ENCODE results near the gene NAV2.
"Not testable (repeated sequence)": the region's sequence is repeated elsewhere in the genome, so short reads cannot be mapped to it uniquely, and the experiment has no call there.

The NAV2 gene

DNA sequence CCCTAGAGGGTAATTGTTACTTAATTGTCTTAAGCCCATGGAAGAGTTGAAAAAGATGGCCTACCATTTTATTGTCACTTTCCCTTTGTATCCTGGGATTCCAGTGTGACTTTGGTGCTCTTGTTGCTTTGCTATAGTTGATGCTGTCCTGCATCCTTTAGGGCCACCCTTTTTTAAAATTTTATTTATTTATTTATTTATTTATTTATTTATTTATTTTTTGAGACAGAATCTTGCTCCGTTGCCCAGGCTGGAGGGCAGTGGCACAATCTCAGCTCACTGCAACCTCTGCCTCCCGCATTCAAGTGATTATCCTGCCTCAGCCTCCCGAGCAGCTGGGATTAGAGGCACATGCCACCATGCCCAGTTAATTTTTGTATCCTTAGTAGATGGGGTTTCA is 247.8 kb downstream of the NAV2 start:
- not testable (repeated sequence) for DNase-seq

DNA sequence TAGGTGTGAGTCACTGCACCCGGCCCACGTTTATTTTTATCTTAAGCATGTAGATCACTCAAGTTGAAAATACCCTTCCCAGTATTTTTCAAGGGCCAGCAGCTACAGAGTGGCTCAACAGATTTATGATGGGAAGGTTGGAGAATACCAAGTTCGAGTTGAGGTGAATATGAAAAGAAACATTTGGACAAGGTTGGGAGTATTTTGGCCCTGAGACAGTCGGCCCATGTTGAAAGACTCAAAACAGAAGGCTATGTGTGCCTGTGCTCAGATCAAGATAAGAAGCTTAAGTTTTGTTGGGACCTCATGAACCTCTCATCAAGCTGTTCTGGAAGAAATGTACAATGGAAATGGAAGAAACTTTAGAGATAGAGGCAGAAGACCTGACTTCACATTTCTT is 248.6 kb downstream of the NAV2 start:
- DNase-seq, result no peak

DNA sequence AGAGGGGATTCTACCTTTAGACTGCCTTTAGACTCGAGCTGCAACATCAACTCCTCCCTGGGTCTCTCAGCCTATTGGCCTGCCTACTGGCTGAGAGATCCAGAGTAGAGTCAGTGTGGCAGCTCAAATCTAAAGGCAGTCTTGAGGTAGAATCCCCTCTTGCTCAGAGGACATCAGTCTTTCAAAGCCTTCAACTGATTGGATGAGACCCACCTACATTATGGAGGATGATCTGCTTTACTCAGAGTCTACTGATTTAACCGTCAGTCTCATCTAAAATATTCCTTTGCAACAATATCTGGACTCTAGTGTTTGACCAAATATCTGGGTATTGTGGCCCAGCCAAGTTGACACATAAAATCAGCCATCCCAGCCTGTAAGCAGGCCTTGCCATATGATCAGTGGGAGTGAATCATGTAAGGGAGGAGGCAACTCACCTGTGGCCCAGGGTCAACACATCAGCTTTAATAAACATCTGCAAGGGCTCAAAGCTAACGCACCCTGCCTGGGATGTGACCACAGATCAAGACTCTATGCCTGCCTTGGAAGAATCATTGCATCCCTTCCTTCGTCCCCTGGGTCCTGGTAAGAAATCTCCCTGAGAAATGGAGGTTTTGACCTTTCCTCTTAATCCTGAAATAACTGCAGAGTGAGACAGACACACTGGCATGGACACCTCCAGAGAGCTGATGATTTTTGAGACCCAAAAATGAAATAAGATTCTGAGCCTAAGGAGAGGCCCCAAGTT is 249.6 kb downstream of the NAV2 start:
- no peak for DNase-seq

DNA sequence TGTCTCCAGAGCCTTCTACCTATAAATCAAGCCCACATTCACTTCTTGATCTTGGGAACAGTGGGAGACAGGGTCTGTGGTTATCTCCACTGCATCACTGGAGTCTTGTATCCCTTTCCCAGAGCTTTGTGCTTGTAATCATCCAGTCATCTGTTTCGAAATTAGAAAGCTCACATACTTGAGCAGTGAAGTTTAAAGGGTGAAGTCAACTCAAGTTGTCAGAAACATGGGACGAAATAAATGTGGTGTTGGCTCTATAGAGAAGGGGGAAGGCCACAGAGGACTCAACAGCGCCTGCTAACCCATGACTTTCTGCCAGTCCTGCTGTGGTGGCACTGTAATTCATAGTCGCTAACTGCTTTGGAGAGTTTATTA is 250.2 kb downstream of the NAV2 start:
- DNase-seq, result no peak

DNA sequence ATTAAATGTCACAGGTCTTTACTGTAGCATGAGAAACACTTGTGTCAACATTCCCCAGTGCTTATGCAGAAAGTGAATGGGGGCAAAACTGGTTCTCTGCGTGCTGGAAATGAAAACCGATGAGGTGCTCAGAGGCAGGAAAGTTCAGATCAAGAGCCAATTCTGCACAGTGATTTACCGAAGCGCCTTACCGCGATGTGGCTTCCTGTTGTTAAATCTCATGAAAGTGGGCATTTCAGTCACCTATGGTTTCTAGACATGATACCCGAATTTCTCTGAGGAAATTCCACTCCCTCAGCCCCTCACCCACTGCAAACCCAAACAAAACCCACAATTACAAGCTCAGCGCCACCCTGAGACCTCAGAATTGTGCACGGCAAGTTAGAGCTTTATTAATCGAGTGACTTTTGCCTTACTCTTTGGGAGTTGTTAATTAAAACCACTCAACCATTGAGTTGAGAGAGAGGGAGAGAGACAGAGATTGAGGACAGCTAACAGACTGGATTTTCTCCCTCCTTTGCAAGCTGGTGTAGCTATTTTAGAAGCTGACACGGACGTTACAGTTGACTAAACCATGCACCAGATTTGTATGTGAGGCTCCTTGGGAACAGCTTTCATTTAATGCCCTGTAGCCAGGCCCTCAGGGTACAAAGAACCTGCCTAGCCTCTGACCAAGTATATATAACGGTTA is 251.2 kb downstream of the NAV2 start:
- DNase-seq, result no peak

DNA sequence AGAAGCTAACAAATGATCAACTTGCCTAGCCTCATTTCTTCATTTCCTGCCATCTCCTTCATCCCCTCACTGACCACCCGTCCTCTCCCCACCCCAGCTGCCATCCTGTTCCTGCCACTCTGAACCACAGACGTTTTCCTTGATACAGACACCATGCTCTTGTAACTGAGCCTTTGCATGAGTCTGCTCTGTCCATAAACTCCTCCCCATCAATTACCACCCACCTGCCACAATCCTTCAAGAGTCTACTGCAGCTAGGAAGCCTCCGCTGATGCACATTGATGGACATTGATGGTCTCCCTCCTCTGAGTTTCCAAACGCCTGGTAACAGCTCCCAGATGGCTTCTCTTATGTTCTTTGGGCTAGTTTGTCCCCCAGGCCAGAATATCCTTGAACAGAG is 253.8 kb downstream of the NAV2 start:
- DNase-seq, result no peak

DNA sequence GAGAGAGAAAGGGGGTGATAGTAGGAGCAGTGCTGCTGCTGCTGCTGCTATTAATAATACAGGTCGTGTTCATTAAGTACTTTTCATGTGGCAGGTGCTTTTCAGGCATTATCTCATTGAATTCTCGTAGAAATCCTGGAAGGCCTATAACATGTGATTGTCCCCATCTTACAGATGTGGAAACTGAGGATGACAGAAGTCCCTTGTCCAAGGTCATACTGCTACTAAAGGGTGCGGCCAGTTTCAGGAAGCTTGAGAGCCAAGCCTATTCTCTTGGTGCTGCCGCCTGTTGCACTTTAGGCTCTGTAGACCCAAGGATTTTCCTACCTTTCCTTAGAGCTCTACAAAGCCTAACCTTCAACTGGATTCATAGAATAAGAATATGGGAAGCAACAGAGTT is 254.3 kb downstream of the NAV2 start:
- DNase-seq, result no peak

DNA sequence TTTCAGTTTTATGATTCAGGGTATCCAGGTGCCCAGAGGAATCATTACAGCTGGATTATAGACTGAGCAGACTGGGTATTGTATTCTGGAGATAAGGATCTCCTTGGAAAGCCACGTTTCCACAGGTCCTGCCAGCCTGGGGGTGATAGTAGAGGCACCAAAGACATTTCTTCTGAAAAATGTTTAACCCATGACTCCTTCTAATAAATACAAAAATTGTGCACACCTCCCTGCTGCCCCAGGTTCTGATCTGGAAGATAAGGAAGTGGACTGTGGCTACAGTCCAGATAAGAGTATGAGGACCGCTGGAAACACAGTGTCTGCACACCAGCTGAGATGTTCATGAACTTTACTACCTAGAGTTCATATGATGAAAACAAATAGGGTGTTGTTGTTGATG is 255.2 kb downstream of the NAV2 start:
- DNase-seq, result no peak

DNA sequence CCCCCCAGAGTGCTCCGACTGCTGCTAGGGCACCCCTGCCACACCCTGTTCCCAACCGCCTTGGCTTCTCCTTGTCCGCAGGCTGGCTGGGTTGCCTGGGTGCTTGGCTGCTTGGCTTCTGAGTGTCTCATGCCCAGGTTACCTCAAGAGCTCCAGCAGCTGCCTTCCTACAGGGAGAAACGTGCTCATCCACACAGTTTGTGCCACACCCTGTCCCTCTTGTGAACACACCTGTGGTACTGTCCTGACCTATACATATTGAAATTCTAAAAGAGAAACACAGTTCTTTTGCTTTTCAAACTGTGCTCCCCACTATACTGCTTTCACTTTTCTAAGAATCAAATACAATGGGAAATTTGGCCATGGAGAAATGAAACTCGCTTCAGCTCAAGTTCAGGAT is 256.2 kb downstream of the NAV2 start:
- no peak for DNase-seq

DNA sequence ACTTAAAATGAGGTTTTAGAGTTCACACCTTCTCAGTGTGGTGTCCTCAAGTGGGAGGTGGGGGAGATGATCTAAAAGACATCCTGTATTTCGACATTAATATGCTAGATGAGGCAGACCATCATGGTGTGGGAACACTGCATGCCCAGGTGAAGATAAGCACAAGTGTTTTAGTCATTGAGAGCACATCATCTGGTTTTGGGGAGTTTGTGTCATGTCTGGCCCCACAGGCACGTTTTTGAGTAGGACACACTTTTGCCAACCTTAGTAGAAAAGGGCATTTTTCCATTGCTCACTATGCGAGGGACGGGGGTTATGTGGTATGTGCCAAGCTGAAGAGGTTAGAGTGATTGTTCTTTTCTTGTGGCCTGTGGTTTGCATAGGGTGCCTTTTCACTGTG is 258.3 kb downstream of the NAV2 start:
- DNase-seq, result no peak

DNA sequence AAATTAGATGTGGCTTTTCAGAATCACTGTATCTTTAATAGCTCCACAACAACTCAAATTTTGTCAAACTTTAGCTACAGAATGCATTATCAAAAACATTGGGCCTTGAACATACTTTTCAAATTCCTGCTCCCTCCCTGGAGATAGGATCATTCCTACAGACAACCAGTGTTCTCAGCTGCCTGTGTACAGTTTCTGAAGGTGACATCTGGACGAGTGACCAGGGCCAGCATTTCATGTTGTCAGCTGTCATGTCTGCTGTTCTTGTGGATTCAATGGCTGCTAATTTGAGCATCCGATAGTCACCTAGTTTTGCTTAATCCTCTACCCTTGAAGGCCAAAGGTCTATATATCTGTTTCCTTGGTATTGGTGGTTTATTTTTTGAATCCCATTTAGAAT is 259.5 kb downstream of the NAV2 start:
- no peak for DNase-seq

DNA sequence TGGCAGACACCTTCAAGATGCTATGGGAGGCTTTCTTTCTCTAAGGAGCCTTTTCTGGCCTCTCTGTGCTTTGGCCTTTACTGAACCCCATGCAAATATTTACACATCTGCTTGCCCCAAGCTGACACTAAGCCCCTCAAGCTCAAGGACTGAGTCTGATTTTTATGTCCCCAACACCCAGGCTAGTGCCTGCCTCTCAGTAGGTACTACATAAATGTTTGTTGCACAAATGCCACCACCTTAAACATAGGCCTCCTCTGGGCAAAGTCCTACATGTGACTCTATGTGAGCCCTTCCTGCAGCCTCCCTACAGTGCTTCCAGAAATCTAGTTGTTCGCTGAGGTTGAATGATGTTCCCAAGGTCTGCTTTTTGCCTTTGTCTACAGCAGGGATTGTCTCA is 260.0 kb downstream of the NAV2 start:
- DNase-seq, result no peak

DNA sequence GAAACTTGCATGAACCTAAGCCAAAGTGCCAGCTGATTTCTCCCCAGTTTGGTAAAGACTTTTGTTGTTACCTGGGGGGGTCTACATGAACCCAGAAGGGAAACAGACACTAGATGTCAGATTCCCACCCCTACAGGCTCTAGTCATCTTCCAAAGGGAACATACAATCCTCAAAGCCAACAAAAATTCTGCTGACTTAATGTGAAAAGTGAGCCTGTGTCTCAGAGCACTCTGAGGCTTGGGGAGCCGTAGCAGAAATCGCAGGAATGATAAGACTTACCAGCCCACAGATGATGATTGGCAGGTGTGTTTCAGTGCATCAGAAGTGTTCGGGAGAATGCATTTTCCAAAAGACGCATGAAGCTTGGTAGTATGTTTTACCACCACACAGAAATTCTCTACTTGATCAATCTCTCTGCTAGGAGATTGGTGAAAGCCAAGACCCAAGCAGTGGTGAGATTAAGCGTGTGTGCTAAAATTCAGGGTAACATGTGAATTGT is 260.5 kb downstream of the NAV2 start:
- no peak for DNase-seq

DNA sequence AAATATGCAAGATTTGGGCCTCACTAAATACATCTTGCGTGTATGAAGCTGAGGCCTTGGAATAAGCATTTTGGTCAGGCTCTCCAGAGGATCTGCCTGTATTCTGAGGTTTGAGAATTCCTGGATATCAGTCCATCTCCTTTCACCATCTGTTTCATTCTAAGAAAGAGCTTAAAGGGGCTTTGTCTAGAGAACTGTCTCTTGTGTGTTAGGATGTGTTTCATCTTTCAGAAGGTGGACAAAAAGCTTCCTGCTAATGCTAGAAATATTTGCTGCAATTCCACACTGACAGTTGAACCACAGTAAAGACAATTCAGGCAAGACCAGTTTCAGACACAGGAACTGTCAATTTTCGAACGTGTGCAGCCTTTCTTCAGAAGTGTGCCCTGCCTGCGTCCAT is 262.2 kb downstream of the NAV2 start:
- no peak for DNase-seq

DNA sequence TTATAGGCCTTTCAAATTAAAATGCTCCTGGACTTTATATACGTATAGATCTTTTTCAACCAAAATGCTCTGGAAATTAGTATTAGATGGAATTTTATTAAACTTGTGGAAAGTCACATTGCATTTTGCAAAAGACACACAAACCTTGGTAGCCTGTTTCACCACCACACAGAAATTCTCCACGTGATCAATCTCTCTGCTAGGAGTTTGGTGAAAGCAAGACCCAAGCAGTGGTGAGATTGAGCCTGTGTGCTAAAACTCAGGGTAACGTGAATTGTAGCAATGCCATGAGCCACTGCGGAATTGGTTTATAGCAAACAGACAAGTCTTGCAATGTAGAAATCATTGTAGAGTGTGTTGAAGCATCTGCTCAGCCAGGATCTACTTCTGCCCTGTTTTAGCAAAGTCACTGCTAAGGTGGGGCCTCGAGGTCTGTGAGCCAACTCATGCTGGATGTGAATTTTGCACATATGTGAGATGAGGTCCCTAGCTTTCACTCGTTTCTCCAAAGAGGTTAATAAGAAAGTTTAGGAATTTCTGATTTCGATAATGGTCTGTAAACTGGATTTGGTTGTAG is 262.9 kb downstream of the NAV2 start:
- DNase-seq, result no peak

DNA sequence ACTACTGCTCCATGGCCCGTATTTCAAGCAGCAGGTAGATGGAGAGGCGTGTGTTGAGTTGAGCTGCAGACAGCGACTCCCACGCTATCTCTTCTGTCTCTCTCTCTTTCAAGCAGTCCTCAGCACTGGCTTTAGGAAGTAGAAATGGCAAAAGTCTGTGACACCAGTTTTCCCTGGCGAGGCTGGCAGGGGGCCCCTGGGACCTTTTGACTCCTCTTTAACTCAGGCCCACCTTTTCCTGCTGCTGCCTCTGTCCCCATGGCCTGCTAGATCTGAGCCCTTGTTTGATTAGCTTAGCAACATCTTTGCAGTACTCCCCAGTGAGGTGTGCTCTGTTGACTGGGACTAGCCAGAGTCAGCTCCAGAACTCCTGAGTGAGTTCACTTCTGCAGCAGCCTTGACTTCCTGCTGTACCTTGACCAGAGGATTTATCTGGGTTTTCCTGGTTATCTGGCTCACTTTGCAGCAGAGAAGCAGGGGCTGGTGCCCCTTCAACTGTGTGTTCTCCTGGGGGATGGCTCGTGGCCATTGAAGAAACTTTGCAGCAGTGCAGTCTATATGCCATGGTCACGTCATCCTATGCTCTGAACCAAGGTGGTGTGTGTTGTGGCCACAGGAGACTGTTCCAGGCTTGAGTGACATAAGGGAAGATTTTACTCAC is 263.8 kb downstream of the NAV2 start:
- no peak for DNase-seq

DNA sequence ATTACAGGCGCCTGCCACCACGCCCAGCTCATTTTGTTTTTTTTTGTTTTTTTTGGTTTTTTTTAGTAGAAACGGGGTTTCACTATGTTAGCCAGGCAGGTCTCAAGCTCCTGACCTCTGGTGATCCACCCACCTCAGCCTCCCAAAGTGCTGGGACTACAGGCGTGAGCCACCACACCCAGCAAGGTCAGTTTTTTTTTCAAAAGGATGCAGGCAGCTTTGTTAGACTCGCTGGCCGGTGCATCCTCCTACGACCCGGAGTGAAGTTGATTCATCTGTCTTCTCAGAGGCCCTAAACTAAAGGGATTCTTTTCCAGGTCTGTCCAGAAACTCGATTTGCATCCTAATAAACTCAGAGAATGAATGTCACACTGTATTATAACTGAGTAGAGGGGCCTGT is 265.3 kb downstream of the NAV2 start:
- DNase-seq, result no peak

DNA sequence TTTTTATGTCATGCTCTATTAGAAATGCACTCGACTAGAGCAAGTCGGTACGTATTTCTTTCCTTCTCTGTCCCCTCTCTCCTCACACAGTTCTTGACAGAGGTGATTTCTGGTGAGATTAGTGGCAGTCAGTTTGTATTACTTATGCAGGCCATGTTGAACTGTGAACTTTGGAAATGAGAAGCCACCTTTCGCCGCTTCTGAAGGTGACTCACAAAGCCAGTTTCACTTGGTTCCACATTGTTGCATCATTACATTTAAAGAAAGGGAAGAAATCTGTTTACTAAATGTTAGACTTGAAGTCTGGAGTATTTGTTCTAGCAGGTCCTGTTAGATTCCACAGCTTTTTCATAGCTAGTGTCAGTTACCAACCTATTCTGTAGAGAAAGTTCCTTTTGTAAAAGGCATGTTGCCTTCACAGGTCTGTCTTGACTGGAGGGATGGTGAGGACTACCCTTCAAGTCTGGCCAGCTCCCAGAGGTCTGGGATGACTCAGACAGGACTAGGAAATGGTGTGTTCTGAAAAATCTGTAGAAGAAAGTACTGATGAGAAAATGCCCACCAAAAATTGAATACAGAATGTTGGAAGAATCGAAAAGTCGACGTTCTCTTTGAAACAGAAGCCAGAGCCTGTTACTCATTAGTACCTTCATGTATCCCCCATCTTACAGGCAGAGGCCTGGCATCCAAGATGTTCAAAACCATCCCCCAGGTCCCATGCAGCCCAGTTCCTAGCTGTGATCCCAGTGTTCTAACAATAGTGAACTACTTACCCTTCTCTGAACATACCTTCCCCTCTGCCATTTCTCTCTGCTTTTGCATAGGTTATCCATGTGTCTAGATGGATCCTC is 266.3 kb downstream of the NAV2 start:
- no peak for DNase-seq

DNA sequence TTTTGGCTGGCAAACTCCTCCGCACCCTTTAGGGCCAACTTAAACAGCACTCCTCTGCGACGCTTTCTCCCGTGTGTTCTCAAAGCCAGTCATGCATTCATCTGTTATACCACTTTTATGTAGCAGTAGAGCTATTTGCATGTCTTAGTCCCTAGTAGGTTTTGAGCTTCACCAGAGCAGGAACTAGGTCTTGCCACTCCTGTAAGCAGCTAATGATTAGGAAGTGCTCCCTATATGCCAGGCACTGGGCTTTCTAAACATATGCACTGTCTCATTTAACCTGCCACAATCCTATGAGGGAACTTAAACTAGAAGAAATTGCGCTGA is 266.8 kb downstream of the NAV2 start:
- DNase-seq, result no peak

DNA sequence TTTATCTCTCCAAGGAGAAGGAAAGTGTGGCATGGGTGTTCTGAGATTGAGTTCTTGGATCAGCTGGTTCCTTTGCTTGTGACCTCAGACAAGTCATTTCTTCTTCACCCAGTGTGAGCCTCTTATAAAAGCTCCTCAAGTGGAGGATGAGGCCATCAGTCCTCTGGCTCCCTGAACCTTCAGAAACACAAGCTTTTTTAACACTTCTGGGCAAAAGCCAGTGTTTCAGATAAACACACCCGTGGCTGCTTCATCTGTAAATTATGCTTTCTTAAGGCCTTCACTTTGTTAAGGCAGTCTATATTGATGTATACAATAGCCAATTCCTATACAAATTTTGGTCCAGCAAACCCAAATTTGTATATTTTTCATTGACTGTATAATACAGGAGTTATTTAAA is 267.8 kb downstream of the NAV2 start:
- DNase-seq, result no peak

DNA sequence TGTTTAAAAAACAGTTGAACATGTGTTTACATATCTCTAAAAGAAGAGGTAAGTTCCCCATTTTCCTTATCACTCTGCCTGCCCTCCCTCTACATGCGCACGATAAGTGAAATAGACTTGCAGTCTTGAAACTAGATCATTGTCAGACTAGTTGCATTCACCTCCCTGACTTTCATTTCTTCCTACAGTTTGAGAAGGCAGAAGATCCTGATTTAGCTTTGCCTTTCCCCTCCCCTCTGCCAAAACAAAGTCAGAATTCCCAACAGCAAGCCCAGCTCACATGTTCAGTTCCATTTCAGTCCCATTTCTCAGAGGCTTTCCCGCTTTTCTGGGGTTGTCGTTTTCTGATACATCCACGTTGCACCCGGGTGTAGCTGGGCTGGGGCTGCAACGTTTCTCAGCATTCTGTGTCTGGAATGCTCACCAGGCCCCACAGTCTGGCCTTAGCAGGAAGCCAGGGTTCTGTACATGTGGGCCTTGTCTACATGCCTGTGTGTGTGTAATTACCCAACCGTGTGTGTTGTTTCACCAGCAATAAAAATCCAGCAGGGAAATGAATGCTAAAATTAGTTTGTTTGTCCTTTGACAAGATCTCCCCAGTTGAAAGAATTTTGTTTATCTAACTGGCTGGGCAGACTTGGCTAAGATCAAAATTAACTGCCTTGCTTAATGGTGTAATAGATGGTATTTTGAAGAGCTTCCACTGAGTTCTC is 268.5 kb downstream of the NAV2 start:
- DNase-seq, result no peak

DNA sequence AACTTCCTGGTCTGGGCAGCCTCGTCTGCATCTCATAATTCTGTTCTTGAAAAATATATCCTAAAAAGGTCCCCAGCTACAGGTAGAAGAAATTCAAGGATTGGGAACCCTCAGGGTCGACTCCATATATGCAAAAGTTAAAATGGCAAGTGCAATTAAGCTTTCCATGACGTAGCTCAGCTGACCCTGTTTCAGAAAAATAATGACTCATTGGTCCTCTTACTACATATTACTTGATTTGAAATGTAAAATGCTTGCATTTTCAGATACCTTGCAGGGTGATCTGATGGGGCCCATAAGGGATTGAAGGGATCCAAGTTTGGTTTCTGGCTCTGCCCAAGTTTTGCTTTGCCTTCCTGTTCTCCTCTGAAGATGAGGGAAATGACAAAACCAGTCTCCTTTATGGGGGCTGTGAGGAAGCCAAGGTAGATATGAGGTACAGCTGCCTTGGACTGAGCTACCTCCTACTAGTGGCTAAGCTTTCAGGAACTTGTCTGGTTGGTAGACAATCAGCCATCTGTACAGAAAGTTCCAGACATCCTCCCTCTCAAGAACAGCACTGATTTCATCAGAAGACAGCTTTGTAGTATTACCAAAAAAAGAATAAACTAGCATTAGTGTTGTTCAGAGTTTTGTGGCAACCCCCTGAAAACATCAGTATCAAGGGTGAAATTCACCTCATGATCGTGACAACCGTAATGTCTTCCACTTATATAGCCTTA is 270.3 kb downstream of the NAV2 start:
- DNase-seq, result no peak
